GM18507 (cell line): ENCODE measurements around the gene INCENP.
"Not testable (repeated sequence)": the region's sequence is repeated elsewhere in the genome, so short reads cannot be mapped to it uniquely, and the experiment has no call there.

ENCODE experiments used
- DNase-seq: peaks from one replicate; pipeline ENCODE4 v3.0.0; 2011; ENCODE audit warnings: low read depth; ENCODE audit not compliant: insufficient read length; ENCODE audit errors: extremely low spot score
- FAIRE-seq: peaks from 2 replicates; lab custom pipeline; 2011; peaks lifted over from hg19 to GRCh38; lab: Jason Lieb, UNC

The INCENP gene

DNA sequence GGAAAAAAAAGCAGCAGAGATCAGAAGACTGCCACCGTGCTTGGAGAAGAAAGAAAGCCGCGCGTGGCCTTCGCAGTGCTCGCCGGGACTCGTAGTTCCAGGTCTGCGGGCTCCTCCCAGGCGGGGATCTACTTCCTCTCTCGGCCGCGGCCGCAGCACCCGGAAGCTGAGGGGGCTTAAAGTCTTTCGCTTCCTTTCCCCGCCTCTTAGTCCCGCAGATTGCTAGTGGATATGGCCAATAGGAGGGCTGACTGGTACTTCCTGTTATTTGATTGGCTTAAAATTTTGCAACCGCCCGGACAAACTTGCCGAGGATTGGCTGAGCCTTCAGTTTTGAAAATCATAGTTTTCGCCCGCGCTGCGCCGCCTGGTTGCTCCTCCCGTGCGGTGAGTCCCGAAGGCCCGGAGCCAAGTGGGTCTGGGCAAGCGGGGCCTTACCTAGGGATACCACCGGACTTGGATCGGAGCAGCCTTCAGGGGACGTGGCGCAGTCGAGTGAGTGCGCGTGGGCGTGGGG, at the start of gene INCENP:
Gene INCENP, plus strand, starts transcription at position 343 of the 517 bp plus-strand sequence. CDS start 4,151 bp downstream, outside the sequence.
- peak; percentile 92 for DNase-seq
- peak; percentile 95 for FAIRE-seq

DNA sequence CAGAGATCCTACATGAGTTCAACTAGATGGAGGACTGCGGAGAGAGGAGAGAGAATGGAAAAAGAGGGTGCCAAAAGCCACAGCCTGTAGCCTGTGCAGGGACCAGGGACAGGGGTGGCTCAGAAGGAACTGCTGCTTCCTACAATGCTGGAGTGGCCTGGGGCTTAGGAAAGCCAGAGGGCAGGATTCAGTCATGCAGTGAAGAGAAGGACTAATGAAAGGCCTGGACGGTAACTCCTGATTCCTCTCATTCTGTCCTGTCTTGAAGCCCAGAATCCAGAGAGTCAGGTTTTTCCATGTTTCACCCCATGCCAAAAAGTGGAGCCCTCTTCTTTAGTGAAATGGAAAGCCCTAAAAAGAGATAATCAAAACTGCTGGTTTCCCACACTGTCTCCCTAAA, 48.4 kb upstream of the INCENP start:
- no peak for FAIRE-seq
- no peak for DNase-seq

DNA sequence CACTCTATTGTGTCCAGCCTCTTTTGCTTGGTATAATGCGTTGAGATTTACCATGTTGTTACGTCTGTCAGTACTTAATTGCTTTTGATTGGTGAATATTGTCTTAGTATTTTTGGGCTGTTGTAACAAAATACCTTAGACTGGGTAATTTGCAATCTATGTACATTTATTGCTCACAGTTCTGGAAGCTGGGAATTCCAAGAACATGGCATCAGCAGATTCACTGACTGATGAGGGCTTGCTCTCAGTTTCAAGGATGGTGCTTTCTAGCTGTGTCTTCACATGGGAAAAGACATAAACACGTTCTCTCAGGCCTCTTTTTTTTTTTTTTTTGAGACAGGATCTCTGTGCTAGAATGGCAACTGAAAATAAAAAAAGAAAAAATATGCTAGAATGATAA, 46.7 kb upstream of the INCENP start:
- no peak for DNase-seq
- FAIRE-seq: no peak

DNA sequence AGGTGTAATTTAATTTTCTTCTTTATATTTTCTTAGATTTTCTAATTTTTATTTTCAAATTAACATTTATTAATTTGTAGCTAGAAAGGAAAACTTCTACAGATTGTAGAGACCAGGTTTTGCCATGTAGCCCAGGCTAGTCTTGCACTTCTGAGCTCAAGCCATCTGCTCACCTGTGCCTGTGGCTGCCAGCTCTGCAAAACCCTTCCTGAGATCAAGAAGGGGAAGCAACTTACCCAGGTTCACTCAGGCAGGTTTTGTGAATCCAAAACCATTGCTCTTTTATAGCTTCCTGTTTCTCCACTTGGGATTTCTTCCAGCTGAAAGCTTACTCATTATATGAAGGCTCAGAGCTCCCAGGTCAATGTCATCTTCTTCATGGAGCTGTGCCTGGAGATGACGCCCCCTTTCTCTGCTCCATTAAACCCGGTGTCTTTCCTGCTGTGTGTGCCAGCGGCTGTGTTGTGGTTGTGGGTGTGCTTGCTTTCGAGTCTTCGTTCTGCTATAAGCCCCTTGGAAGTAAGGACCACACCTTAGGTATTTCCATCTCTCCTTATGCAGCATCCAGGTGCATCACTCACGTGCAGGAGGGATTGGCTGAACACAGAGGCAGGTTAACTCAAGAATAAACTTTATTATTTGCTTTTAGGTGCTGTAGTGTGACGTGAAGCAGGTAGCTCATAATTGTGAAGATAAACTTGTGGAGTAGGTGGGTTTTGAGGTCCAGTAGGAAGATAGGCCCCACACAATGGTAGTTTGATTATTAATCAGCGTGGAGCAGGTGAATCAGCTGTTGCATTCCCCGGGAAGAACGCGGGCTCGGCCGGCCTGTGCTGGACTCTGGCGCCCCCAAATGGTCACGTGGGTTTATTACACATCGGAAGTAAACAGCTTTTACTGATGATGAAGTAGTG, 42.2 kb upstream of the INCENP start:
- DNase-seq (peak; percentile 39), FAIRE-seq (peak; percentile 72)

DNA sequence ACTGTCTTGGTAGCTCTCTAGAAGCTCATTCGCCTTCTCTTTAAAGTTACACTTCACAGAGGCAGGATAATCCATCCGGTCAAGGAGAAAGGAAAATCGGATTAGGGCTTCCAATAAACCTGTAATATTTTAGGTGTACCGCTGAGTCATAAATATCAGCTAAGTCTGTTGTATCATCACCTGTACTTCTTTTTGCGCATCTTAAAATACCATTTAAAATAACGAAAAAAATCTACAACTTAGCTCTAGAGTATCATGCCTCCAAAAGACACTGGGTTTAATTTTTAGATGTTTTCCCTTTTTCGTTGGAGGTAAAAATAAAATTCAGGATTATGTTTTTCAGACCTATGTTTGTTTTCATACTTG, 41.5 kb upstream of the INCENP start:
- FAIRE-seq: no peak
- DNase-seq: no peak

DNA sequence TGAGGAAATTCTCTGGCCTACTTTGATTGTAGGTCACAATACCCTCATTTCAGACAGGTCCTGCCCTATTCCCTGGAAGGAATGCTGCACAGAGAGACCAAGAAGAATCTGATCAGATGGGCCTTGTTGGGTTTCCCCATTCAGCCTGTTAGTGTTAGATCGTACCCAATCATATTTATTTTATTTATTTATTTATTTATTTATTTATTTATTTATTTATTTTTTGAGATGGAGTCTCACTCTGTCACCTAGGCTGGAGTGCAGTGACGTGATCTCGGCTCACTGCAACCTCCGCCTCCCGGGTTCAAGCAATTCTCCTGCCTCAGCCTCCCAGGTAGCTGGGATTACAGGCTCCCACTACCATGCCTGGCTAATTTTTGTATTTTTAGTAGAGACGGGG, 39.0 kb upstream of the INCENP start:
- not testable (repeated sequence) for DNase-seq, FAIRE-seq

DNA sequence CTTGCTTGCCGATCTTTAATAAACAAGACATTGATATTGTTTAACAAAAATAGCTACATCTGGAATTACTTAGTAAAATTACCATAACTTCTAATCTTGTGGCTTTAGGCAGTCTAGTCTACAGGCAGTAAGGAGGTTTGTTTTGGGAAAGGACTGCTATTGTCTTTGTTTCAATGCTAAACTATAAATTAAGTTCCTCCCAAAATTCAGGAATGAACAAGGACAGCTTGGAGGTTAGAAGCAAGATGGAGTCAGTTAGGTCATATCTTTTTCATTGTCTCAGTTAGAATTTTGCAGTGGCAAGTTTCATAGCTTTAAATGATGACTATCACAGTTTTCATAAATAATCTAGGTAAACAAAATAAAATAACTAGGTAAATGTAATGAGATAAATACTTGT, 36.1 kb upstream of the INCENP start:
- DNase-seq (no peak), FAIRE-seq (no peak)

DNA sequence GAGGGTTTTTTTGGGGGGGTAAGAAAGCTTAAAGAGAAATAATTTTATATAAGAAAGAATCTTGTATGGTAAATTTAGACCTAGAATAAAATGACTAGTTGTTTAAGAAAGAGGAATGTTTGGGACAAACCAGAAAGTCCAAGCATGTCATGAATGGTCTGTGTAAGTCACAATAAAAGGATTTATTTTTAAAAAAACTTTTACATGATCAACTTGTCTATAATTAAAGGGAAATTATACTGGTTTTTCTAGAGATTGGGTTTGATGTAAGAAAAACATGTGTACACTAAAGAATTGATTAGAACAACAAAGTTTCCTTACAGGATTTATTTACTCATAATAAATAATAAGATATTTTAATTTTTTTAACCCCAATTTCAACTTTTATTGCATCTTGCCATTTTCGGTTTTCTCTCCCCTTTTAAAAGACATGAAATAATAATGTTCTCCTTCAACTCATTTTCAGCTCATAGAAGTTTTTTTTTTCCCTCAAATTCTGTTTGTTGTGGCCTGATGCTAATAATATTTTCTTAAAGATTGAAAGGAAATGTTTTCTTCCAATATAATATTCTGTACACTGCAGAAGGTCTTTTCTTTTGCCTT, 35.4 kb upstream of the INCENP start:
- FAIRE-seq: no peak
- DNase-seq: no peak

DNA sequence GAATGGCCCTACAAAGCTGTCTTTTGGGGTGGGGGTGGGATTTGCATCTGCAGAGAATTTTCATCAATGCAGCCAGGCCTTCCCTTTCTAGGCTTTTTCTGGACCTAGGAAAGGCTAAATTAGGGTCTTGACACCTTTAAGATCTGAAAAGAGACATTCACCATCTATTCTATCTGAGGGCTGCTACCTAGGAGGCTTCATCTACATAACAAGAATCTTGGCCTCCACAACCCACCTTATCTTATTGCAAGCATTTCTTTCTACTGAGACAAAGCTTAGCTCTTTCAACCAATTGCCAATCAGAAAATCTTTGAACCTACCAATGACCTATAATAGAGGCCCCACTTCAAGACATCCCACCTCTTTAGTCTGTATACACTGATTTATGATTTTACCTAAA, 20.7 kb upstream of the INCENP start:
- FAIRE-seq (no peak), DNase-seq (no peak)

DNA sequence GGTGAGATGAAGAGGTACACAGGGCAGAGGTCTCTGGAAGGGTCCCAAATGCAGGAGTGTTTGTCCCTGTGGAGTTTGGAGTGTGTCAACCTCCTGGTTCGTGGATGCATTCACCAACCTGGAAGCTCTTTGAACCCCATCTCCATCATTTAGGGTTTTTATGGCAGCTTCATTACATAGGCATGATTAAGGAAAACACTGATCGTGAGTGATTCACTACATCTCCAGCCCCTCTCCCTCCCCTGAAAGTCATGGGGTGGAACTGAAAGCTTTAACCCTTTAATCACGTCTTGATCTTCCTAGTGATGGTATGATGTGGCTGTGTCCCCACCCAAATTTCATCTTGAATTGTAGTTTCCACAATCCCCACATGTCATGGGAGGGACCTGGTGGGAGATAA, 19.8 kb upstream of the INCENP start:
- no peak for DNase-seq
- no peak for FAIRE-seq

DNA sequence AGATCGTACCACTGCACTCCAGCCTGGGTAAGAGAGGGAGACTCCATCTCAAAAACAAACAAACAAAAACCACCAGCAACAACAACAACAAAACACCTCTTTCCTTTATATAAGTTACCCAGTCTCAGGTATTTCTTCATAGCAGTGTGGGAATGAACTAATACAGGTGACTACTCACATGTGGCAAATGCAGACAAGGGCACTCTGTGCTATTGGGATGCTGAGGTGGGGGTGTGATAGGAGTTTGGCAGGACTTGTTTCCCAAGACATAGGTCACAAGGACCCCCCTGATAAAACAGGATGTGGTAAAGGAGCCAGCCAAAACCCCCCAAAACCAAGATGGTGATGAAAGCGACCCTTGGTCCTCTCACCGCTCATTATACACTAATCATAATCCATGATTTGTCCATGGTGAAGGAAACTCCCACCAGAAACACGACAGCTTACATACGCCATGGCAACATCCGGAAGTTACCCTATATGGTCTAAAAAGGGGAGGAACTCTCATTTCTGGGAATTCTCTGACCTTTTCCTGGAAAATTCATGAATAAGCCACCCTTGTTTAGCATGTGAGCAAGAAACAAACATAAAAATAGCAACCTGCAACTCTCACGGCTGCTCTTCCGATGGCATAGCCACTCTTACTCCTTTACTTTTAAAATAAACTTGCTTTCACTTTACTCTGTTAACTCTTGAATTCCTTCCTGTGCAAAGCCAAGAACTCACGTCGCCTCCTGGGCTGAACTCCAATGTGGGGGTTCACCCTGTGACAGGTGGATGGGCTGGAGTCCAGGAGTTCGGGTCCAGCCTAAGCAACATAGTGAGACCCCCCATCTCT, 18.8 kb upstream of the INCENP start:
- FAIRE-seq (no peak), DNase-seq (no peak)

DNA sequence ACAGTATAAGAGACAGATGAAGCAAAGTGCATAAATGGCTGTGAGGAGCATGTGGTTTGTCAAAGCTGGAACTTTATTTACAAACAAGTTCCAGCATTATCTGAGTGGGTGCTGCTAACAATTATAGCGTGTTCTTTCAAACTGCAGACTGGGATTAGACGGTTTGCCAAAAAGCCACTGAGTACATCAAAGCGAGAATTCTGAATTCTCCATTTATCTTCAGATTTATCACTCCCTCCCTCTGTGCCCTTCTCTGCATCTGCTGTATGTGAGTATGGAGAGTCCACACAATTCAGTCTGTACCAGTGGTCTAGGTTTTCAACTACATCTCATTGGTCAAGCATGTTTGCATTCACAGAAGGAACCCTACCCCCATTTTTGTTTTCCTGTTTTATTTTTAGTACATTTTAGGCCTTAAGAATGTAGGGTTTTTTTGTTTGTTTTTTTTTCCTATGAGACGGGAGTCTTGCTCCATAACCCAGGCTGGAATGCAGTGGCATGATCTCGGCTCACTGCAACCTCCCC, 18.1 kb upstream of the INCENP start:
- DNase-seq (no peak), FAIRE-seq (no peak)

DNA sequence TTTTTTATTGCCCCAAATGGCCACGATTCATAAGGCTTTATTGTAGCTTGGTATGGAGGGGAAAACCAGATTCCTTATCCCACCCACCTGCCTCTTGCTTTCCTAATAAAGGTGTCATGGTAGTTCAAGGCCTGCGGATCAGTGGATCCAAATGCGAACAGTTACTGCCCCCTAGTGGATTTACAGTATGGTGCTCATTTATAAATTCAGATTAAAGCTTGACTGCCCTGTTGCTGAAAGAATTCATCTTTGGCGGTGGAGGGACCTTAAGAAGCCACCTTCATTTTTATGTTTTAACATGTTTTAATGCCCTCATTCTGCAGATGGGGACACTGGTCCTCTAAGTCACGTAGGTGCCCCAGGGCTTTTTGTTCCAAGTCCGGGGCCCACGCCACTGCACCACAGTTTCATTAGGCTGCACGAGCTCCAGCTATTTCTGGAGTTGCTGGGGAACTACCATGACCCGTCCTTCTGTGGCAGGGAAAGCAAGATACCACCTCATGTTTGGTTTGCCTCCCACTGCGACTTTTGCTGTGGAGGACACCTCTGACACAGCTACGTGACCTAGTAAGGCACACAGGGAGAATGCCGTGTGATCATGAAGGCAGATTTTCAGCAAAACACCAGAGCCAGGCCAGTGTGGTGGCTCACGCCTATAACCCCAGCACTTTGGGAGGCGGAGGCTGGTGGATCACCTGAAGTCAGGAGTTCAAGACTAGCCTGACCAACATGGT, 15.6 kb upstream of the INCENP start:
- FAIRE-seq (peak; percentile 57), DNase-seq (no peak)

DNA sequence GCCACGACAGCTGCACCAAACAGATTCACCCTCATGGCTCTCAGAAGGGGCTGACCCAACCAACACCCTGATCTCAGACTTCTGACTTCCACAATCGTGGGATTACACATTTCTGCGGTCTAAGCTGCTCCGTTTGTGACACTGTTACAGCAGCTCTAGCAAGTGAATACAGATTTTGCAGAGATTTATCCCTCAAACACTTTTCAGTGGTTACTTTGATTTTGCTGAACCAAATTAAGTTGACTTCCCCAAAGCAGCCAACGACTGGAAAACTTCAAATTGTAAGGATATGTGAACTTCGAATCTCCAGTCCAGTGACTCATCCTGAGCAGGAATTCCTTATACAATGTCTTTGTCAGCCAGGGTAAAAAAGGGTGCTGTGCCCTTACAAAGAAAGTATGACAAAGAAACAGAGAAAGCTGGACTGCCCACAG, 14.8 kb upstream of the INCENP start:
- FAIRE-seq (no peak), DNase-seq (no peak)

DNA sequence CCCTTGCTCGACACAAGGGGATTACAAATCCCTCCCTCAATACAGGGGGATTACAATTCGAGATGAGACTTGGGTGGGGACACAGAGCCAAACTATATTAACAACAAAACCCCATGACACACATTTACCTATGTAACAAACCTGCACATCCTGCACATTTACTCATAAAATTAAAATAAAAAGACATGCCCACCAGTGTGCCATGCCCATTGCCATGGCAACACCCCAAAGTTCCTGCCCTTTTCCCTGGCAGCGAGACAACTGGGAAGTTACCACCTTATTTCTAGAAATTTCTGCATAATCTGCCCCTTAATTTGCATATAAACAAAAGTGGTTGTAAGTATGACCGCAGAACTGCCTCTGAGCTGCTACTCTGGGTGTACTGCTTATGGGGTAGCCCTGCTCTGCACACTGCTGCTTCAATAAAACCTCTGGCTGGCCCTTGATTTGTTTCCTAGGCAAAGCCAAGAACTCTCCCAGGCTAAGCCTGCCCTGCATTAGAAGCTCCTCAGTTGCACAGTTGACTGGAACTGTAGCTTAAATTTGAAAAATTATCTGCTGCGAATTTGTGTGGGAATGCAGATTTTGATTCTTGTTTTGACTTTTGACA, 8.6 kb upstream of the INCENP start:
- no peak for DNase-seq
- FAIRE-seq: no peak

DNA sequence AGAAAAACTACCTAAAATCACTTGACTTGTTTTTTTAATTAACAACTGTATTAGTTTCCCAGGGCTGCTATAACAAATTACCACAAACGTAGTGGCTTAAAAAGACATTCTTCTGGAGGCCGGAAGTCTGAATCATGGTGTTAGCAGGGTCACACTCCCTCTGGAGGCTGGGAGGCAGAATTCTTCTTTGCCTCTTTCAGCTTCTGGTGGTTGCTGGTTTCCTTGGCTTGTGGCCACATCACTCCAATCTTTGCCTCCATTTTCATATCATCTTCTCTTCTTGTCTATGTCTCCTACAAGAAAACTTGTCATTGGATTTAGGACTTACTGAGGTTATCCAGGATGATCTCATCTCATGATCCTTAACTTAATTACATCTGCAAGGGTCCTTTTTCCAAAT, 7.4 kb upstream of the INCENP start:
- no peak for DNase-seq
- FAIRE-seq: no peak

DNA sequence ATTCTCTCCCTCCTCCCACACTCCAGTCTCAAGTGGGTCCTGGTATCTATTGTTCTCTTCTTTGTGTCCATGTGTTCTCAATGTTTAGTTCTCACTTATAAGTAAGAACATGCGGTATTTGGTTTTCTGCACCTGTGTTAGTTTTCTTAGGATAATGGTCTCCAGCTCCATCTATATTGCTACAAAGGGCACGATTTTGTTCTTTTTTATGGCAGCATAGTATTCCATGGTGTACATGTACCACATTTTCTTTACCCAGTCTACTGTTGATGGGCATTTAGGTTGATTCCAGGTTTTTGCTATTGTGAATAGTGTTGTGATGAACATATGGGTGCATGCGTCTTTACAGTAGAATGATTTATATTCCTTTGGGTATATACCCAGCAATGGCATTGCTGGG, 4.2 kb upstream of the INCENP start:
- no peak for DNase-seq
- no peak for FAIRE-seq

DNA sequence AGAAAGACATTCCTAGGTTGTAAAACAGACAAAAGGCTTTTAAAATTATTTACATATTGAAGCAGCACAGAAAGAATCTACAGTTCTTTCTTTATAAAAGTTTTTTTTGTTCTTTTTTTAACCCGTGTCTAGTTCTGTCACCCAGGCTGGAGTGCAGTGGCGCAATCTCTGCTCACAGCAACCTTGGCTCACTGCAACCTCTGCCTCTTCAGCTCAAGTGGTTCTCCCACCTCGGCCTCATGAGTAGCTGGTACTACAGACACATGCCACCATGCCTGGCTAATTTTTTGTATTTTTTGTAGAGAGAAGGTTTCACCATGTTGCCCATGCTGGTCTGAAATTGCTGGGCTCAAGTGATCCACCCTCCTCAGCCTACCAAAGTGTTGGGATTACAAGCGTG, 3.8 kb upstream of the INCENP start:
- DNase-seq (no peak), FAIRE-seq (no peak)

DNA sequence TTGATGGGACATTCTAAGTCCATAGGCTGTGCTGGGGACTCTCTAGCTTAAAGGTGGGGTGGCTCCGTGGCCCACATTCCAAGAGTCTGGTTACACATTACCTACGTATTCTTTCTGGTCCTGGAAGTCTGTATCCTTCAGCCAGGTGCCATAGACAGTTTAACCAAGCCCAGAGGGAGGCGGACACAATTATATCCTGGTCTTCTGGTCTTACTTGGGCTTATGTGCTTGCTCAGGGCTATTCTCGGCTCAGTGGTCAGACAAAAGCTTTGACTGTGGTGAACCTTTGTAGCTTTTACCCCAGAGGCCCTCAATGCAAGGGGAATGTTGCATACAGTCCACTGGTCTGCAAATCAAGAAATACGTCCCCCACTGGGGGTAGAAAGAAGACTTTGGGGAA, 3.4 kb upstream of the INCENP start:
- DNase-seq (no peak), FAIRE-seq (no peak)
